Muscle layer of duodenum (tissue), 2 donors: ENCODE results near the gene RNASEH2A.

Experiments
- H3K27ac ChIP-seq: one replicate; pipeline ENCODE4 v1.7.0; 2013; ENCODE audit warnings: mild to moderate bottlenecking, low read length
- H3K27me3 ChIP-seq: one replicate; pipeline ENCODE4 v1.7.0; 2013; ENCODE audit warnings: low read depth, mild to moderate bottlenecking, control low read depth, low read length
- H3K36me3 ChIP-seq, 2 donors: one replicate each; pipeline ENCODE4 v1.7.0; 2013; ENCODE audit warnings: low read length in 2 of 2, control low read depth in 1 of 2, mild to moderate bottlenecking in 1 of 2; ENCODE audit not compliant: insufficient read depth in 2 of 2, control insufficient read depth in 1 of 2
- H3K4me1 ChIP-seq, 2 donors: one replicate each; pipeline ENCODE4 v1.7.0; 2013; ENCODE audit warnings: low read length in 2 of 2, mild to moderate bottlenecking in 2 of 2, control low read depth in 1 of 2, moderate library complexity in 1 of 2; ENCODE audit not compliant: insufficient read depth in 2 of 2, control insufficient read depth in 1 of 2
- H3K4me3 ChIP-seq, 2 donors: one replicate each; pipeline ENCODE4 v1.7.0; 2013; ENCODE audit warnings: low read length in 2 of 2, low read depth in 1 of 2, mild to moderate bottlenecking in 1 of 2
- H3K9me3 ChIP-seq, 2 donors: one replicate each; pipeline ENCODE4 v1.7.0; 2013; ENCODE audit warnings: low read length in 2 of 2, control low read depth in 1 of 2, mild to moderate bottlenecking in 1 of 2; ENCODE audit not compliant: control insufficient read depth in 1 of 2
- donor health status: healthy.

RNASEH2A gene

DNA sequence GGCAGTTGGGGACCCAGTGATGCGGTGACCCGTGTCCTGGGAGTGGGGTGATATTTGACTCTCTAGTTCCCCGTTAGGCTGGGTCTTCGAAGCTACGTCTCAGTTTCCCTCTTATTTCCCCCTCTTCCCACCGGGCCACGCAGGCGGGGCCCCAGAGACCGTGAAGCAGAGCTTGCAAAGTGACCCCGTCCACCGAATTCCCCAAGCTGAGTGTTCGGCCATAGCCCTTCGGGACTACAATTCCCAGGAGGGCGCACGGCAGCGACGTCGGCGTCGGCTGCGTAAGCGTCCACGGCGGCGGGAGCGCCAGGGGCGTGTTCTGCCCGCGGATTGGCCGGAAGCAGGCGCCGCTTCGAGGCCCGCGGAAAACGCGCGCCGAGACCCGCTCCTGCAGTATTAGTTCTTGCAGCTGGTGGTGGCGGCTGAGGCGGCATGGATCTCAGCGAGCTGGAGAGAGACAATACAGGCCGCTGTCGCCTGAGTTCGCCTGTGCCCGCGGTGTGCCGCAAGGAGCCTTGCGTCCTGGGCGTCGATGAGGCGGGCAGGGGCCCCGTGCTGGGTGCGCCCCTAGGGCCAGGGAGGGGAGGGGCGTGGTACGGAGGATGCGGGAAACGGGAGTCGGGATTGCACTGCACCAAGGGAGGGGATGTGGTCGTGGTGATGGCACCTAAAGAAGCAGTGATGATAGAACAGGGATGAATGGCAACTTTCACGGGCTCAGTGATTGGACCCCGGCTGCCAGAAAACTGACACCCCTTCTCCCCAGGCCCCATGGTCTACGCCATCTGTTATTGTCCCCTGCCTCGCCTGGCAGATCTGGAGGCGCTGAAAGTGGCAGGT is at the start of gene RNASEH2A:
RNASEH2A (plus strand) TSS at position 343 of the 840 bp plus-strand sequence; CDS start at position 433, 90 bp downstream.
- no peaks in the 10 kb centered on the region for H3K27me3 ChIP-seq
- H3K4me3 ChIP-seq = peak within 1 kb of the TSS; percentile 76 to 81
- H3K36me3 ChIP-seq = no peaks in the 10 kb centered on the region
- peaks cover 0 to 22% of the 10 kb centered on the region in 2 donors for H3K4me1 ChIP-seq
- H3K9me3 ChIP-seq = no peaks in the 10 kb centered on the region
- peak within 1 kb of the TSS; percentile 29 for H3K27ac ChIP-seq

DNA sequence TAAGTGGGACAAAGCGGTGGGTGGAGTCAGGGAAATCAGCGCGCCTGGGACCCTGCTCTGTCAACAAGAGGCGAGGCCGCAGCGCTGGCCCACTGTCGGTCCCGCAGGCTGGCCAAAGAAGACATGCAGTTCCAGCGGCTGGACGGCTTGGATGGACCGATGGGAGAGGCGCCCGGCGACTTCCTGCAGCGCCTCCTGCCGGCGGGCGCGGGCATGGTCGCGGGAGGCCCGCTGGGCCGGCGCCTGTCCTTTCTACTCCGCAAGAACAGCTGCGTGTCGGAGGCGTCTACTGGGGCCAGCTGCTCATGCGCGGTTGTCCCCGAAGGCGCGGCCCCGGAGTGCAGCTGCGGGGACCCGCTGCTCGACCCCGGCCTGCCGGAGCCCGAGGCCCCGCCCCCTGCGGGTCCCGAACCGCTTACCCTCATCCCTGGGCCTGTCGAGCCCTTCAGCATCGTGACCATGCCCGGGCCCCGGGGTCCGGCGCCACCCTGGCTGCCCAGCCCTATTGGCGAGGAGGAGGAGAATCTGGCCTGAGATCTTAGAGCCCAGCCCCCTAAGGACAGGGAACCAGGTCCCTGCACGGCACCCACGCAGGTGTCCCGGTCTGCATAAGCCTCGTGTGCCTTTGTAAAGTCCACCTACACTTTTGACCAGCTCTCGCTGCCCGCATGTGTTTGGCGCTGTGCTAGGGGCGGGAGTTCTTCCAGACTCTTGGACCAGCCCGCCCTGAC is 48.7 kb upstream of the RNASEH2A start:
- H3K4me1 ChIP-seq = peaks cover 0 to 4% of the 10 kb centered on the region in 2 donors
- H3K27ac ChIP-seq = no peak overlapping the region
- no peaks in the 10 kb centered on the region for H3K9me3 ChIP-seq
- no peaks in the 10 kb centered on the region for H3K36me3 ChIP-seq
- peak overlapping the region in 1 of 2 donors; percentile 55 for H3K4me3 ChIP-seq
- peaks cover 6% of the 10 kb centered on the region for H3K27me3 ChIP-seq

DNA sequence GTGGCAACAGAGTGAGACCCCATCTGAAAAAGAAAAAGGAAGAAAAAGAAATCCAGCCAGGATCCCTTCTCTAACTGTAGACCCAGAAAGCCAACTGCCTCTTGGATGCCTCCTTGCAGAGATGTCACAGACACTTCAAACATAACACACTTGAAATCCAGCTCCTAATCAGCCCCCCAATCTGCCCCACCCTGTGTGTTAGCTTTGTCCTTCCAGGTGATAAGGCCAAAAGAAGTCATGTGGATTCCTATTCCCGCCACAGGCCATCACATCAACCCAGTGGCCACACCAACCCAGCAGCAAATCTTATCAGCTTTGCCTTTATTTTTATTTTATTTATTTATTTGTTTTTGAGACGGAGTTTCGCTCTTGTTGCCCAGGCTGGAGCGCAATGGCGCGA is 46.7 kb upstream of the RNASEH2A start:
- H3K4me1 ChIP-seq = peaks cover 0 to 4% of the 10 kb centered on the region in 2 donors
- no peak overlapping the region for H3K4me3 ChIP-seq
- peaks cover 0 to 13% of the 10 kb centered on the region in 2 donors for H3K36me3 ChIP-seq
- H3K27me3 ChIP-seq = no peaks in the 10 kb centered on the region
- H3K27ac ChIP-seq = no peak overlapping the region
- no peaks in the 10 kb centered on the region for H3K9me3 ChIP-seq

DNA sequence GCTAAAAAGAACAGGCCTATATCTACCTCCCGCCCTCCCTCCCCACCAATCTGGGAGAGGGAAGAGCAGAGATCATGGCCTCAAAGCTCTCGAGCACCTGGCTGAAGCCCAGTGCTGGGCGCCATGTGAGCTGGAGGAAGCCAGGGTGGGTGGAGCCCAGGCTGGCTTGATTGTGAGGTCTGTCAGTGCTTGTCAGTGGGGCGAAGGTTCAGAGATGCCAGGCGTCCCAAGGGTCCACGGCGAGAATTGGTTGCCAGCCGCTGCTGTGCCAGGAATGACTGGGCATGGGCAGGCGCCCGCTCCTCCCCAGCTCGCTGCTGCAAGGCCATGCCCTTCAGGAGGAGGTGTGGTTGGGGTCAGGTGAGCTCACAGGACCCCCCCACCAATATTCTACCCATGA is 43.3 kb upstream of the RNASEH2A start:
- Histone ChIP-seq H3K4me1 (no peaks in the 10 kb centered on the region), H3K4me3 (no peak overlapping the region), H3K36me3 (peaks cover 0 to 29% of the 10 kb centered on the region in 2 donors), H3K27ac (no peak overlapping the region), H3K27me3 (no peaks in the 10 kb centered on the region), H3K9me3 (no peaks in the 10 kb centered on the region)

DNA sequence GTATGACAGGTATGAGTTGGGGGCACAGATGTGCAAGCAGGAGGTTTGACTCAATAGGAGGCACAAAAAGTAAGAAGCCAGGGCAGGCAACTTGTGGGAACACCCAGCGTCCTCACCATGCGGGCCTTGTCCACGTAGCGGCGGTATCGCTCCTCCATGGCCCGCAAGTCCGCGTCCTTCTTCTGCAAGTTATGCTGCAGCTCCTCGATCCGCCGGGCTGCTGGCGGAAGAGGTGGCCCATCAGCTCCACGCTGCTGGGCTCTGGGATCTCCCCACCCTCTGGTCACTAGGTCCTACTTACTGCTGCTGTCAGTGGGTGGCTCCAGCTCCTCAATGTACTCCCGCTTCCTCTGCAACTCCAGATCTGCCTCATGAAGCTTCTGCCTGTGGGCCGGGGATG is 41.7 kb upstream of the RNASEH2A start:
- H3K9me3 ChIP-seq = no peaks in the 10 kb centered on the region
- H3K36me3 ChIP-seq = peaks cover 0 to 34% of the 10 kb centered on the region in 2 donors
- no peak overlapping the region for H3K4me3 ChIP-seq
- no peaks in the 10 kb centered on the region for H3K27me3 ChIP-seq
- no peak overlapping the region for H3K27ac ChIP-seq
- H3K4me1 ChIP-seq = no peaks in the 10 kb centered on the region

DNA sequence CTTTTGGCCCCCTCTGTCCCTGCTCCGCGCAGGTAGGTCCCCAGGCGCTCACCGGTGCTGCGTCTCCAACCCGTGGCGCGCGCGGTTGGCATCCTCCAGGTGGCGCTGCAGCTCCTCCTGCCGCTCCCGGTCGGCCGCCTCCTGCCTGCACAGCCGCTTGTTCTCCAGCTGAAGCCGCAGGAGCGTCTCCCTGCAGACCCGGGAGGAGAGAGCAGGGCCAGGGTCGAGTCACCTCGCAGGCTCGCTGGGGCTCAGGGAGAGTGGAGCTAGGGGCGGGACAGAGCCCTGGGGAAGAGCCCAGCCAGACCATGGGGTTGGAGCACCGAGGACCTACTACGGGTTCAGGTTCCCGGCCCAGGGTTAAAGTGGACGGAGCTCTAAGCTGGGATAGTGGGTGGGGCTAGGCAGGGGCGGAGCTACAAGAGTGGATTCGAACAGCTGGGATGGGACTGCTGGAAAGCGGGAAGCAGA is 40.3 kb upstream of the RNASEH2A start:
- Histone ChIP-seq H3K9me3 (no peaks in the 10 kb centered on the region), H3K36me3 (peaks cover 0 to 38% of the 10 kb centered on the region in 2 donors), H3K4me1 (no peaks in the 10 kb centered on the region), H3K4me3 (peak overlapping the region in 1 of 2 donors; percentile 61), H3K27ac (no peak overlapping the region), H3K27me3 (no peaks in the 10 kb centered on the region)

DNA sequence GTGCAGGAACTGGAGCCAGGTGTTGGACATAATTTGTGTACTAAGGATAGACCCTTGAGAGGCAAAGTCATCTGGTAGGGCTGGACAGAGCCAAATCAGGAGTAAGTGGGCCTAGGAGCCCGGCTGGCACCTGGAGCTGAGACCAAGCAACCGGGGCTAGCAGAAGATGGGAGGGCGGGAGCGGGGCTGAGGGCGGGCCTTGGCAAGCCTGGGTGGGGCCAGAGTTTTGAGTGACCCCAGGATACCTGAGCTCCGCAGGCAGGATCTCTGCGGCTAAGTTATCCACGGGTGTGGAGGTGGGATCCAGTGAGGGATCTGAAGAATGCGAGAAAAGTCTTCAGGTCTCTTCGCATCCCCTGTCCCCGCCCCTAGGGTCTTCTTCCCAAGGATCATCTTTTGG is 39.2 kb upstream of the RNASEH2A start:
- Histone ChIP-seq H3K27ac (no peak overlapping the region), H3K27me3 (no peaks in the 10 kb centered on the region), H3K36me3 (peaks cover 0 to 38% of the 10 kb centered on the region in 2 donors), H3K4me3 (no peak overlapping the region), H3K9me3 (no peaks in the 10 kb centered on the region), H3K4me1 (no peaks in the 10 kb centered on the region)

DNA sequence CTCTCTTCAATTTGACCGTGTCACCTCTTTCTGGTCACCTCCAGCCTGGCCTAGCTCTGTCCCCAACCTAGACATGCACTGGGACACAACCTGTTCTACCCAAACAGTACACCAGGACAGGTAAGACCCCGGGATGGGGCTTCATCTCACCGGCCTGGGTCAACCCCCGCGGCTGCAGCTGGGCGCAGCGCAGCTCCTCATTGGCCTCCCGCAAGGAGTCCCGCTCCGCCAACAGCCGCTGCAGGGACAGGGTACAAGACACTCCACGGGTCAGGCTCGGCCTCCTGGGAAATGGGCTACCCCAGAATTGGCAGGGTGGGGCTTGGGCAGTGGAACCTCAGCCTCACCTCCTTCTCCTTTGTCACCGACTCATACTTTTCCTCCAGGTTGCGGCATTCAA is 38.7 kb upstream of the RNASEH2A start:
- H3K27me3 ChIP-seq = no peaks in the 10 kb centered on the region
- no peak overlapping the region for H3K27ac ChIP-seq
- no peaks in the 10 kb centered on the region for H3K9me3 ChIP-seq
- H3K4me1 ChIP-seq = no peaks in the 10 kb centered on the region
- peaks cover 0 to 38% of the 10 kb centered on the region in 2 donors for H3K36me3 ChIP-seq
- no peak overlapping the region for H3K4me3 ChIP-seq

DNA sequence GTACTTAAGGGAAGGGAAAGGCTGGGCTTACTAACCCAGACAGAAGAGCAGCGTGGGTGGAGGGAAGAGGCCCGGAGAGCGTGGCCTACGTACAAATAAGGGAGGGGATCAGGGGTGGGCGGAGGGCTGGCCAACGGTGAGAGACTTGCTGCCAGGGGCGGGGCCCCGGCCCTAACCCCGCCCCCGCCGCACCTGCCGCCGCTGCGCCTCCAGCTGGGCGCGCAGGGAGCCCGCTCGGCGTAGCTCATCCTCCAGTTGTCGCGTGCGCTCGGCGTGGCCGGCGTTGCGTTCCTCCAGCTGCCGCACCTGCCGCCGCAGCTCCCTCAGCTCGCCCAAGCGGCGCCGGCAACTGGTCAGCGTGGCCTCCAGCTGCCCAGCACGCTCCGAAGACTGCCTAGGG is 36.7 kb upstream of the RNASEH2A start:
- Histone ChIP-seq H3K9me3 (no peaks in the 10 kb centered on the region), H3K27me3 (no peaks in the 10 kb centered on the region), H3K36me3 (peaks cover 0 to 25% of the 10 kb centered on the region in 2 donors), H3K4me1 (no peaks in the 10 kb centered on the region), H3K4me3 (no peak overlapping the region), H3K27ac (no peak overlapping the region)

DNA sequence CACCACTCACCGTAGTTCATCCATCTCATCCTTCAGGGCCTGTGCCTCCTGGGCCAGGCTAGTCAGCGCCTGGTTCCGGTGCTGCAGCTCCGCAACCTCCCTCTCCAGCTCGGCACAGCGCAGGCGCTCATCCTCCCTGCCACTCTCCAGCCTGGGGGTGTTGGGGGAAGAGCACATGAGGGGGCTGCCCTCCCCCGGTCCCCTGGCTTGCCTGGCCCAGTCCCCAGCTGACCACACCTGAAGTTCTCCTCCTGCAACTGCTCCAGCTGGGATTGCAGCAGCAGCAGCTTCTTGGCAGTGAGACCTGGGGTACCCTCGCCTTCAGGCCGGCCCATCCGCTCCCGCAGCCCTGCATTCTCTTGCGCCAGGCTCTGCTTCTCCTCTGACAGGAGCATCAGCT is 35.5 kb upstream of the RNASEH2A start:
- Histone ChIP-seq H3K36me3 (peaks cover 0 to 20% of the 10 kb centered on the region in 2 donors), H3K27me3 (no peaks in the 10 kb centered on the region), H3K27ac (no peak overlapping the region), H3K4me3 (no peak overlapping the region), H3K9me3 (no peaks in the 10 kb centered on the region), H3K4me1 (peaks cover 0 to 5% of the 10 kb centered on the region in 2 donors)

DNA sequence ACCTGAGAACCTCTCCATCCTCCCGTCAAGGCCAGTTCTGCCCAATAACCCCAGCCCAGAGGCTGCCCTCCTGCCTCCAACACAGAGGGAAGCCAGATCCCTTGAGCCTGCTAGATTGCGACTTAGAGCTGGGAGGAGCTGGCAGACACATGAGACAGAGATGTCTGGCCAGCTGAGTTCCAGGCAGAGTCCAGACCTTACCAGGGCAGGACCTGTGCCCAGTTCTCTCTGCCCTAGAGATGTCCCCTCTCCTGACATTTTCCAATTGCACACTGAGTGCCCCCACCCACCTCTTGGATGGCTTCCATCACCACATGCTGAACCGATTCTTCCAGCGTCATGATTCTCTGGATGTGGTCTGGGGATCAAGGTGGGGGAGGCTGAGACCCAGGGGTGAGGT is 34.1 kb upstream of the RNASEH2A start:
- Histone ChIP-seq H3K27ac (no peak overlapping the region), H3K4me3 (no peak overlapping the region), H3K27me3 (no peaks in the 10 kb centered on the region), H3K36me3 (peaks cover 0 to 15% of the 10 kb centered on the region in 2 donors), H3K9me3 (no peaks in the 10 kb centered on the region), H3K4me1 (peaks cover 0 to 7% of the 10 kb centered on the region in 2 donors)
